ENCODE measurements around the gene TOP2A.
A peak's percentile ranks its signal among the peaks of the same experiment; 100 is the strongest.

TOP2A gene

DNA sequence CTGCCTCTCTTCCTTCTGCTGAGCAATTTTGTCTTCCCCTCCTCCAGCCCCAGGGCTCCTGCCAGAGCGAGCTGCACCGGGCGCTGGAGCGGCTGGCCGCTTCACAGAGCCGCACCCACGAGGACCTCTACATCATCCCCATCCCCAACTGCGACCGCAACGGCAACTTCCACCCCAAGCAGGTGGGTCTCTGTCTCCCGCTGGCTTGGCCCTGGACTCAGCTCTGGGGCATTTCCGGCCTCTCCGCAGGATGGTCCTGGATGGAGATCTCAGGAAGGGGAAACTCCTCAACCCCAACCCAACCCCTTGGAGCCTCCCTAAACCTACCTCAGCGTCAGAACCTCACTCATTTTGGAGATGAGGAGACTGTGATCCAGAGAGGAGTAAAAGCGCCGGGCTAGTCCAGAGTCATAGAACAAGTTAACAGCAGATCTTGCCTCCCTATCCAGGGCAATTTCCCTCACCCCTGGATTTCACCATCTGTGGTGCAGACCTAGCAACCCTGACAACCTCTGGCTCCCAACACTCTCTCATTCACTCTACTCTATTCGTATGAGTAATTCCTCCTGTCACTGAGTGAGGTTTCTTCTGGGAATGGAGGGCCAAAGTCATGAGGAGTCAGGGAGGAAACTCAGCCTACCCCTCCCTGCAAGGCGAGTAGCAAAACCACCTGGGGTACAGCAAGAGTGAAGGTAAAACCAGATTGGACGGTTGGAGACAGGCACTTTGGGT lies 36.4 kb upstream of the TOP2A start:
- no peak for DNase-seq

GRCh38 chr17:40452921-40453378 lies 35.3 kb upstream of the TOP2A start:
- DNase-seq, result no peak

DNA sequence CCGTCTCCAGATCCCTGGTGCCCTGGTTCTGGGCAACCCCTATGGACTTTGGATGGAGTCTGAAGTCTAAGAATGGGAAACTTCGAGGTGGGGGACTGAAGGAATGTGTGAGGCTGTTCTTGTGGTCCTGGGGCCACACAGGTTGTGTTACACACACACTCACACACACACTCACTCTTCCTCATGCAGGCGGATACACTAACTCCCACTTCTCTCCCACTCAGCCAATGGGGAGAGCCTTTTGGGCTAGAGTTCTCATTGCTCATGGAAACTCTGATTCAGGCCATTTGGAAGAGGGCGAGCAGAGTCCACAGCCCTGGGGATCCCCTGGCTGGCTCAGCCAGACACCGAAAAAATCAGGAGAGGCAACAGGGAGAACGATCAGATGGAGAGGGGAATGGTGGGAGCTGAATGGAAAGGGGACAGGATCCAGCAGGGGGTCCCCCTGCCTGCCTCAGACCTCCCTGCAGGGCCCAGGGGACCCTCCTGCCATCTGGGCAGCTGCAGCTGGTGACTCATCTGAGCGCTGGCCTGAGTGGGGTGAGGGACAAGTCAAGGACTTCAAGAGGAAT lies 34.6 kb upstream of the TOP2A start:
- no peak for DNase-seq

- no peak for DNase-seq
These were observed 33.7 kb upstream of the TOP2A start for GRCh38 chr17:40451420-40451819.

DNA sequence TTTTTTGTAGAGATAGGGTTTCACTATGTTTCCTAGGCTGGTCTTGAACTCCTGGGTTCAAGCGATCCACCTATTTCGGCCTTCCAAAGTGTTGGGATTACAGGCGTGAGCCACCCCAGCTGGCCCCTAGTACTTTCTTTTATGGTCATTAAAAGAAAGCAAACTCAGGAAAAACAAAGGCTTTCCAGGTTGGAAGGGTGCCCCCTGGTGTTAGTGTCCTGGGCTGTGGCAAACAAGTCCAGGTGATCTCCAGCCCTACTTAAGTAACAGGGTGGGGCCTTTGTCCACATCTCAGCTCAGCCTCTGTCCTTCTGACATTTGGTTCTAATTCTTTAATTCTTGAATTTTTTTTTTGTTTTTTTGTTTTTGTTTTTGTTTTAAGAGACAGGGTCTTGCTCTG lies 32.5 kb upstream of the TOP2A start:
- no peak for DNase-seq

DNA sequence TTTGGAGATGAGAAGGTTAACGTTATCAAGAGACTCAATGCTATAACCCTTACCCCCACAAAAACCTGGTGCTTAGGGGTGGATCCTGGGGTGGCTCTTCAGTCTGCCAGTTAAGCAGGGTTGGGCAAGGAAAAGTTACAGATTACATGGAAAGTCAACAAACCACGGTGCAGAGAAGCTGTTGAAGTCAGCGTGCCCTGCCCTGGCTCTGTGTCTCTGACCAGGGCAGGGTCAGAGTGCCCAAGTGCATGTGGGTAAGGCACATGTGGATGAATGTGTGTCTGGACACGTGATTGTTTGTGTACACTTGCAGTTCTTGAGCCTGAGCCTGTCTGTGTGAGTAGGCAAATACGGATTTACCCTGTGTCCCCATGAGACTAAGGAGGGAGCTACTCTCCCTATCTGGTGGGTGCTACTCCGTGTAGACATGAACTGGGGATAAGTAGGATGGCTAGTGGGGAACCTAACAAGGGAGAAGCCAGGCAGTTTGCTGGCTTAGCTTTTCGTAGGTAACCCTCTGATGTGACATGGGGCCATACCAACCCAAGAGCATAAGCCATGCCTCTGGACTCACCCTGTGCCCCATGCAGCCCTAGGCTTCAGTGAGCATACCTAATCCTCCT lies 31.1 kb upstream of the TOP2A start:
- DNase-seq, result no peak

- DNase-seq, result no peak
These were observed 30.5 kb upstream of the TOP2A start for GRCh38 chr17:40448213-40448638.

DNA sequence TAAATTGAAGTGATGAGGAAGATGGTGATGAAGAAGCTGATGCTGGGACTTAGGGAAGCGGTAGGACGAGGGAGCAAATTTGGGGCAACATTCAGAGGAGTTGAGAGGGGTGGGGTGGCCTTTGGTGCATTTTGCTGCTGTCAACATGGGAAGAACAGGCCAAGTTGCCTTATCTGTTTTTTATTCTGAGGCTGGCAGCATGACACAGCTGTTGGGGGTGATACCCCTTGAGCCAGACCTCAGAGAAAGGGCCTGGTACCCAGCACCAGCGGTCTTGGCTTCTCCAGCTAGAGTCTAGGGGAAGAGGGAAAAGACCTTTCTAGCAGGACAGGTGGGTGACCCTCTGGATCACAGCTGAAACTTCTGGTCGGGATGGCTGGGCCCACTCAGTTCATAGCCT lies 30.1 kb upstream of the TOP2A start:
- no peak for DNase-seq

DNA sequence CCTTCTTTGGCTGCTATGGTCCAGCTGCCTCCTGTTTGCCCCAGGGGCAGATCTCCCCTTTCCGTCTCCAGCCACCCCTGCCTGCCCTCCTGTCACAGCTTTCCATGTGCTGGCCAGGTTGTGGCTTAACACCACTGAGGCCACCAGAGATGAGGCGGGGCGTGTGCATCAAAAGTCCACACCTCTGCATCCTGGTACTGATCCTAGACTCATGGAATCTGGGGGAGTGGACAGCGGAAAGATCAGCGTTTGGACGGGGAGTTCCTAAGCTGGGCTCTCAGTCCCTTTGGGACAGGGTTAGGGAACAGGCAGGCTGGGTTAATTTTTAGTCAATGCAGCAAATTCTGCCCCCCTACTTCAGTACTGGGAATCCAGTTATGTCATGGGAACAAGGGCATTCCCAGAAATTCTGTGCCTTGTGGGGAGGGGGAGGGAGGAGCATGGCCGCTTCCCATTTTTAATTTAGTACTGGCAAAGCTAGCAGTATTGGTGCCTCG lies 29.5 kb upstream of the TOP2A start:
- DNase-seq, result no peak

DNA sequence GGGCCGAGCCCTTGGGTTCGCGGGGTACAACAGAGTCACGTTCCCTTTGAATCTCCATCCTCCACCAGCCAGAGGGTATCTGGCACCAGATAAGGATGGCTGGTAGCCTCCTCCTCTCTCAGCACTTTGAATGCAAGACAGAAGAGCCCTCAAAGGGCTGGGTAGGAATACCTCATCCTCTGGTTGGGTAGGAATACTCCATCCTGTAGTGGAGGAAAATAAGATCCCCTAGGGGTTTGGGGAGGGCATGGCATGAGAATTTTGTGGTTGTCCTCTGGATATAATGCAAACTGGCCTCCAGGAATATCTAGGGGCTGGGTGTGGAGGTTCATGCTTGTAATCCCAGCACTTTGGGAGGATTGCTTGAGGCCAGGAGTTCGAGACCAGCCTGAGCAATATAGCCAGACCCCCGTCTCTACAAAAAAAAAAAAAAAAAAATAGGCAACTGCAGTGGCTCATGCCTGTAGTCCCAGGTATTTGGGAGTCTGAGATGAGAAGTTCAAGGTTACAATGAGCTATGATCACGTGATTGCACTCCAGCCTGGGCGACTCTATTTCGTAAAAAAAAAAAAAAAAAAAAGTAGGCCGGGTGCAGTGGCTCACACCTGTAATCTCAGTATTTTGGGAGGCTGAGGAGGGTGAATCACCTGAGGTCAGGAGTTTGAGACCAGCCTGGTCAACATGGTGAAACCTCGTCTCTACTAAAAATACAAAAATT lies 28.2 kb upstream of the TOP2A start:
- no peak for DNase-seq

- no peak for DNase-seq
These were observed 26.5 kb upstream of the TOP2A start for GRCh38 chr17:40443988-40444899.

- peak; percentile 42 for DNase-seq
These were observed 25.7 kb upstream of the TOP2A start, which contains the start of gene IGFBP4 for GRCh38 chr17:40443196-40443987. Gene IGFBP4 (plus strand): TSS chr17:40443450. CDS start chr17:40443736, 286 bp downstream.

DNA sequence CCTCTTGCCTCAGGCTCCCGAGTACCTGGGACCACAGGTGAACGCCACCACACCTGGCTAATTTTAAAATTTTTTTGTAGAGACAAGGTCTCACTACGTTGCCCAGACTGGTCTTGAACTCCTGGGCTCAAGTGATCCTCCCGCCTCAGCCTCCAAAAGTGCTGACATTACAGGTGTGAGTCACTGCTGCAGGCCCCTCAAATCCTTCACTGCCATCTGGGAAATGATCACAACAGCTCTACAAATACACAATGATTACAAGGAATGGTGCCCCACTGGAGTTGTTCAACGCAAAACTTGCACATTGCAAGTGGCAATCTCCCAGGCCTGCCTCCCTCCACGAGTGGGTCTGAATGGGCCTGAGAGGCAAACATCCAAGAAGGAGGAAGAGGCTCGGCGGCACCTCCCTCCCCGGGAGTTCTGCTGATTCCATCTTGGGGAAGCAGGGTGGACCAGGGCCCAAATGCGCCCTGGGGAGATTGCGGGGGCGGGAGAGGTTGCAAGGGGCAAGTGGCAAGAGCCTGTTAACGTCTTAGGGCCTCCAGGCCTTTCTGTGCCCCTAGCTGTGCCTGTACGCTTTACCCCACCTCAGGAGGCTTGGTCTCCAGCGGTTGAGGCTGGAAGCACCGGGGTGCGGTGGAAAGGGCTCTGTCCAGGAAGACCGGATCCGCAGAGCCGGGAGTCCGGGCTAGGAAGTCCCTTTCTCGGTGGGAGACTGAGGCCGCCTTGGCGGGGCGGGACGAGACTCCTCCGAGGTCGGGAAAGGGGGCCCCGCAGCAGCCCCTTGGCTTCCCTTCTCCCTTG lies 24.9 kb upstream of the TOP2A start:
- no peak for DNase-seq

DNA sequence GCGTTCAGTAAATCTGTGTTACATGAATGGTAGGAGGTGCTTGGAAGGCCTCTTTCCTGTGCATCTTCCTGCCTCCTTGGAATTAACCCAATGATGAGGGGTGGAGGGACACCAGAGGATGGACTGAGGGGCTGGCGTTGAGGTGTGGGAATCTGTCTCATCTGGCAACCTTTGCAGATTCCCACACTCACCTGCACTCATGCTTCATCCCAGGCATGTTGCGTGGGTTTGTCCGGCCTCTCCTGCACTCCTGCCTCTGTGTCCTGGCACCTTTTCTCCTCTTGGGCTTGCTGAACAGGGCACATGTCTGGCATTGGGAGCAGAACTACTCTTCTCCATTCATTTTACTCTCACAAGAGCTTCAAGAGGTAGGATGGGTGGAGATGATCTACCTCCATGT lies 22.5 kb upstream of the TOP2A start:
- DNase-seq, result no peak

- no peak for DNase-seq
These were observed 19.5 kb upstream of the TOP2A start for GRCh38 chr17:40437095-40437732.

DNA sequence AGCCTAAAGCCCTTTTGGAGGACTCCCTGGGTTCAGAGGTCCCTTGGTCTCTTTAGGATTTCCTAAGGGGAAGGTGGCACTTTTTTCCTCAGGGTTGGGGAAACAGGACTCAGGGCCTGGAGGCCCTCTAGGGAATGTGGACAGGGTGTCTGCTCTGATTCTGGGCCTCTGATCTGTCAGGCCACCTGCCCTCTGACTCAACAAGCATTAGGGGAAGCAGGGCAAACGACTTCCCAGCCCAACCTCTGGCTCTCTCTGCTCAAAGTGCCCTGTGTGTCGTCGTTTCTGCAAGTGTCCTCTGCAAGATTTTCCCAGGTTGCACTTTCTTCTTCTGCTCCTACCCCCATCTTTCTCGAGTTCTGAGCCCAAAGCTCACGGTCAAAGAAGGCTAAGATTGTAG lies 18.9 kb upstream of the TOP2A start:
- DNase-seq, result no peak

DNA sequence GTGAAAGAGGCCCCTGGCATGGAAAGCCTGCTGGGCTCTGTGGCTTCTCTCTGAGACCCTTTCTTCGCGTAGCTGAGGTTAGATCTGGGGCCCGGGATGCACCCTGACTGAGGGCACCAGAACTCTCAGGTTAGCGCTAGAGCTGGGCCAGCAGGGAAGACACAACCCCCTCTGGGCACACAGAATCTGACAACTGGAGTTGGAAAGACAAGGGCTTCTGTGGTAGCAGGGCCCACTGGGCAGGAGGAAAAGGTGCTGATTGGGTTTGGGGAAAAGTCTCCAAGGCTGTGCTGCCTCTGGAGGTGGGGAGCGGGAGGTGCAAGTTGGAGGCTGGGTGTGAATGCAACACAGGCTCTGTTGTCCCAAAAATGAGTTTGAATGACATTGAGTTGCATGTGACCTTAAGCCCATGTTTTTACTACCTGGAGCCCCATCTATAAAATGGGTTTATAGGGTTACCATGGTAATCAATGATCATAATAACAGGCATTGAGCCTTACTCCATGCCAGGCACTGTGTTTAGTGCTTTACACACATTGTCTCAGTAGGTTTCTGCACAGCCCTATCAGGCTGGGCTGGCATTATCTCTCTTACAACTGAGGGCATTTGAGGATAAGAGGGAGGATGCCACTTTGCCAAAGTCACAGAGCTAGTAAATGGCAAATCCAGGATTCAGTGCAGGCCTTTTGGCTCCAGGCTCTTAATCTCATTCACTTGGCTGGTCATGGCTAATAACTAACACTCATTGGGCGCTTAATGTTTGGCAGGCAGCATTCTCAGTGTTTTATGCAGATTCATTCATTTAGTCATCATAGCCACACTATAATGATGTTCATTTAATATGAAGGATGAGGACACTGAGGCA lies 16.1 kb upstream of the TOP2A start:
- no peak for DNase-seq

DNA sequence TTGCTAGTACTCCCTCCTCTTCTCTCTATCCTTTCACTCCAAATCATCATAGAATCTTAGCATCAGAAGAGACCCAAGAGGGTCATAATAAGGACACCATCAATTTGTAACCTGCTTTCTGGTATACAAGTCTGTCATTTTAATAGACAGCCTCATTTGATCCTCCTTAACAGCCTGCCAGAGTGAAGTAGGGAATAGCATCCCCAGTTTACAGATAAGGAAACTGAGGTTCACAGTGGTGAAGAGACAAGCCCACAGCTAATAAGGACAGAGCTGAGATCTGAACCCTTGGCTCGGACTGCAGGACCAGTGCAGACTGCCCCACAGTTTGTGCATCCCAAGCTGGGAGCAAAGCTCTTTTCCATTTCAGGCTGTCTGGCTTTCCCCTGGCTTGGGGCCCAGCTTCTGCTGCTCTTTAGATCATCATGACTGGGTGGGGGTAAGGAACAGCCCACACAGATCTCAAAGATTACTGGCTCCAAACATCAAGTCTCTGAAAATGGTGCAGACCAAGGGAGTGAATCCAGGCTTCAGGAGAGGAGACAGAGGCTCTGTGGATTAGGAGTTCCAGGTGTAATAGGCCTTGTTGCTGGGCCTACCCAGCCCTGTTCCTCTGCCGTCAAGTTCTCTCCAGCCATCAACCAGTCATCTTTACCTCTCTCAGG lies 15.3 kb upstream of the TOP2A start:
- DNase-seq, result no peak

DNA sequence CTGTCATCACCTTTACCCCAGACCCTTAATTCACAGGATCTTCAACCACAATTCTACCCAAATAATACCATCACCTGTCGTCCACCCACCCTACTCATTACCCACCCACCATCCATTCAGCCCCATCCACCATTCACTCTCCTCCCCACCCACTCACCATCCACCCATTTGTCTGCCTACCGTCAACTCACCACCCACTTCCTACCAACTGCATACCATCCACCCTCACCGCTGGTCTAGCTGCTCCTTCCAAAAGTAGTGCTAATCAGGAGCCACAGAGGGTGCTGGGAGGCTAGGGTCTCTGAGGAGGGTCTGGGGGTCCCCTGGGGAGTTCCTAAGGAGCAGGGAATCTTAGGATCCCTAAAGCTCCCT lies 13.5 kb upstream of the TOP2A start:
- no peak for DNase-seq

All from NCI-H1105 (cell line).